ENCODE measurements around the gene WRAP73.

WRAP73 gene

GRCh38 chr1:3596663-3597598, 53.0 kb downstream of the WRAP73 start:
- TF ChIP-seq, protein P1, sequence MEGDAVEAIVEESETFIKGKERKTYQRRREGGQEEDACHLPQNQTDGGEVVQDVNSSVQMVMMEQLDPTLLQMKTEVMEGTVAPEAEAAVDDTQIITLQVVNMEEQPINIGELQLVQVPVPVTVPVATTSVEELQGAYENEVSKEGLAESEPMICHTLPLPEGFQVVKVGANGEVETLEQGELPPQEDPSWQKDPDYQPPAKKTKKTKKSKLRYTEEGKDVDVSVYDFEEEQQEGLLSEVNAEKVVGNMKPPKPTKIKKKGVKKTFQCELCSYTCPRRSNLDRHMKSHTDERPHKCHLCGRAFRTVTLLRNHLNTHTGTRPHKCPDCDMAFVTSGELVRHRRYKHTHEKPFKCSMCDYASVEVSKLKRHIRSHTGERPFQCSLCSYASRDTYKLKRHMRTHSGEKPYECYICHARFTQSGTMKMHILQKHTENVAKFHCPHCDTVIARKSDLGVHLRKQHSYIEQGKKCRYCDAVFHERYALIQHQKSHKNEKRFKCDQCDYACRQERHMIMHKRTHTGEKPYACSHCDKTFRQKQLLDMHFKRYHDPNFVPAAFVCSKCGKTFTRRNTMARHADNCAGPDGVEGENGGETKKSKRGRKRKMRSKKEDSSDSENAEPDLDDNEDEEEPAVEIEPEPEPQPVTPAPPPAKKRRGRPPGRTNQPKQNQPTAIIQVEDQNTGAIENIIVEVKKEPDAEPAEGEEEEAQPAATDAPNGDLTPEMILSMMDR (IDR thresholded peaks at IDR 0.05; ENCODE audit: control insufficient read depth, extremely low read depth, insufficient read depth) = no peak
- H3K4me3 ChIP-seq (ENCODE audit: low read depth, low read length) = no peak overlapping the region
- no peak for DNase-seq (ENCODE audit: low read depth)

- TF ChIP-seq, protein P1 (IDR thresholded peaks at IDR 0.05; ENCODE audit: control insufficient read depth, extremely low read depth, insufficient read depth) = no peak
- H3K4me3 ChIP-seq (ENCODE audit: low read depth, low read length) = no peak overlapping the region
- no peak for DNase-seq (ENCODE audit: low read depth)
These were observed 54.0 kb downstream of the WRAP73 start for GRCh38 chr1:3595949-3596348.

- TF ChIP-seq, protein P1 (IDR thresholded peaks at IDR 0.05; ENCODE audit: control insufficient read depth, extremely low read depth, insufficient read depth) = no peak
- DNase-seq (ENCODE audit: low read depth) = no peak
- no peak overlapping the region for H3K4me3 ChIP-seq (ENCODE audit: low read depth, low read length)
These were observed 55.1 kb downstream of the WRAP73 start for GRCh38 chr1:3594706-3595377.

- H3K4me3 ChIP-seq (ENCODE audit: low read depth, low read length) = no peak overlapping the region
- TF ChIP-seq, protein P1 (IDR thresholded peaks at IDR 0.05; ENCODE audit: control insufficient read depth, extremely low read depth, insufficient read depth) = no peak
- DNase-seq (ENCODE audit: low read depth) = no peak
These were observed 56.2 kb downstream of the WRAP73 start for GRCh38 chr1:3593745-3594144.

- TF ChIP-seq, protein P1 (IDR thresholded peaks at IDR 0.05; ENCODE audit: control insufficient read depth, extremely low read depth, insufficient read depth) = no peak
- DNase-seq (ENCODE audit: low read depth) = no peak
- no peak overlapping the region for H3K4me3 ChIP-seq (ENCODE audit: low read depth, low read length)
These were observed 56.6 kb downstream of the WRAP73 start for GRCh38 chr1:3593334-3593733.

GRCh38 chr1:3590951-3591865, 58.7 kb downstream of the WRAP73 start:
- TF ChIP-seq, protein P1 (IDR thresholded peaks at IDR 0.05; ENCODE audit: control insufficient read depth, extremely low read depth, insufficient read depth) = no peak
- no peak overlapping the region for H3K4me3 ChIP-seq (ENCODE audit: low read depth, low read length)
- no peak for DNase-seq (ENCODE audit: low read depth)

Data from LNCaP clone FGC (cell line).